H1 (cell line): ENCODE measurements around the gene CTSC. TPM values are rescaled to one million over a fixed set of nuclear protein-coding genes. Genes with fewer than 3 reads are reported as not detected.

Experiments used
- CTCF ChIP-seq, 3 experiments: IDR thresholded peaks; 1 replicate in 2 of 3; 2 replicates in 1 of 3; pipeline versions ENCODE4 v1.5.1 to v1.6.1; 2011; ENCODE audit warnings: low read length in 3 of 3, mild to moderate bottlenecking in 3 of 3, inconsistent platforms in 2 of 3, low read depth in 1 of 3, moderate library complexity in 1 of 3; ENCODE audit not compliant: insufficient read depth in 1 of 3; ENCODE audit errors: control extremely low read depth in 1 of 3
- polyA plus RNA-seq, 7 experiments: library from polyadenylated mRNA; depleted of rRNA in 3 of 7; stranded (reverse) in 5 of 7; unstranded in 2 of 7; fragments of >200 nt in 5 of 7; fragments of 200-250 nt in 2 of 7; gene quantifications; 1 replicate in 5 of 7; 2 replicates in 1 of 7; 4 replicates in 1 of 7; pipeline versions ENCODE4 v1.2.1 to v1.2.3, GENCODE V29; 2011 to 2013; ENCODE audit warnings: missing spikeins in 2 of 7, mixed read lengths in 2 of 7
- total RNA-seq: library from RNA; stranded (reverse); fragmentation: NEBNext Ultra II Directional; extraction: Animal tissue kit (Norgen Biotek cat#: 25700); gene quantifications from 2 replicates; pipeline ENCODE4 v1.2.1, GENCODE V29; 2021

CTSC gene
- total and polyA plus RNA-seq, 2 of the 8 experiments (the other 6 are each of a cell fraction or from before 2014, with no cell fraction given) = 347 to 369 TPM

- no peak for TF ChIP-seq CTCF (IDR thresholded peaks at IDR 0.05; ENCODE audit: control extremely low read depth in 1 of 3, insufficient read depth in 1 of 3, low read depth in 1 of 3, low read length in 3 of 3)
- TF ChIP-seq, all 59 proteins: peak for 0
These were observed 17.4 kb upstream of the CTSC start (continued) for GRCh38 chr11:88354912-88355311.
